Kidney epithelial cell (primary cell): Measurements from ENCODE around the gene OAS1. TPM values are rescaled to one million over a fixed set of nuclear protein-coding genes. Genes with fewer than 3 reads are reported as not detected.

ENCODE experiments used
- DNase-seq: peaks from one replicate; pipeline ENCODE4 v3.0.0-alpha.2; 2010; ENCODE audit warnings: low read depth
- H3K27me3 ChIP-seq: 2 replicates; pipeline ENCODE4 v1.6.0; 2011; ENCODE audit warnings: low read length; ENCODE audit not compliant: control insufficient read depth, insufficient read depth
- H3K36me3 ChIP-seq: 2 replicates; pipeline ENCODE4 v1.5.1; 2011; ENCODE audit warnings: low read length; ENCODE audit not compliant: control insufficient read depth, insufficient read depth
- H3K4me3 ChIP-seq: 2 replicates; pipeline ENCODE4 v1.5.1; 2011; ENCODE audit warnings: low read depth, mild to moderate bottlenecking, control low read depth, low read length
- CTCF ChIP-seq: IDR thresholded peaks from 2 replicates; pipeline ENCODE4 v1.5.1; 2011; ENCODE audit warnings: mild to moderate bottlenecking, moderate library complexity, low read length, control low read depth, inconsistent platforms; ENCODE audit not compliant: insufficient read depth, poor library complexity, severe bottlenecking
- total RNA-seq: library from RNA; depleted of rRNA; stranded (reverse); fragments of >200 nt; gene quantifications from 2 replicates; pipeline ENCODE4 v1.2.3, GENCODE V29; 2015

OAS1 gene
- total RNA-seq, 1 donor from 2014 or later: 6.0 TPM

GRCh38 chr12:112868459-112869041 is 38.2 kb upstream of the OAS1 start:
- no peak for DNase-seq
- Histone ChIP-seq H3K27me3 (no peaks in the 10 kb centered on the region), H3K36me3 (no peaks in the 10 kb centered on the region), H3K4me3 (no peak overlapping the region)
- TF ChIP-seq CTCF: no peak

- TF ChIP-seq CTCF: no peak
- Histone ChIP-seq H3K27me3 (no peaks in the 10 kb centered on the region), H3K36me3 (no peaks in the 10 kb centered on the region), H3K4me3 (no peak overlapping the region)
- no peak for DNase-seq
Observed at GRCh38 chr12:112869091-112869490, 37.7 kb upstream of the OAS1 start.

GRCh38 chr12:112869778-112870177 is 37.0 kb upstream of the OAS1 start:
- Histone ChIP-seq H3K27me3 (no peaks in the 10 kb centered on the region), H3K4me3 (no peak overlapping the region), H3K36me3 (no peaks in the 10 kb centered on the region)
- no peak for DNase-seq
- TF ChIP-seq CTCF: no peak

- DNase-seq: no peak
- no peak for TF ChIP-seq CTCF
- Histone ChIP-seq H3K4me3 (no peak overlapping the region), H3K36me3 (no peaks in the 10 kb centered on the region), H3K27me3 (no peaks in the 10 kb centered on the region)
Observed at GRCh38 chr12:112870267-112870980, 36.3 kb upstream of the OAS1 start.

- Histone ChIP-seq H3K27me3 (peaks cover 15% of the 10 kb centered on the region), H3K4me3 (no peak overlapping the region), H3K36me3 (no peaks in the 10 kb centered on the region)
- TF ChIP-seq CTCF: no peak
- DNase-seq: no peak
Observed at GRCh38 chr12:112875608-112876007, 31.2 kb upstream of the OAS1 start.

GRCh38 chr12:112876506-112876905 is 30.3 kb upstream of the OAS1 start:
- H3K36me3 ChIP-seq: no peaks in the 10 kb centered on the region
- no peak overlapping the region for H3K4me3 ChIP-seq
- no peak for DNase-seq
- no peak for TF ChIP-seq CTCF
- H3K27me3 ChIP-seq: peaks cover 15% of the 10 kb centered on the region
